Keratinocyte (primary cell): ENCODE data around the gene SCP2. TPM values are rescaled to one million over a fixed set of nuclear protein-coding genes. Genes with fewer than 3 reads are reported as not detected.

Experiments used
- DNase-seq: peaks from one replicate; pipeline ENCODE4 v3.0.0-alpha.2; 2011; ENCODE audit warnings: low read depth, missing footprints, low spot score
- FAIRE-seq: peaks from 2 replicates; lab custom pipeline; 2011; peaks lifted over from hg19 to GRCh38; lab: Jason Lieb, UNC
- H2AFZ ChIP-seq: 2 replicates; pipeline ENCODE4 v1.6.0; 2012; ENCODE audit warnings: low read length, control low read depth, inconsistent platforms; ENCODE audit not compliant: control insufficient read depth
- H3K27ac ChIP-seq: 2 replicates; pipeline ENCODE4 v1.5.1; 2011; ENCODE audit warnings: low read length; ENCODE audit not compliant: control insufficient read depth, insufficient read depth
- H3K27me3 ChIP-seq: 3 replicates; pipeline ENCODE4 v1.6.0; 2011; ENCODE audit warnings: low read length; ENCODE audit not compliant: control insufficient read depth, insufficient read depth; ENCODE audit errors: extremely low read depth
- H3K36me3 ChIP-seq, 2 experiments: 2 replicates in 1 of 2; 3 replicates in 1 of 2; pipeline ENCODE4 v1.5.1; 2011; ENCODE audit warnings: low read length in 2 of 2, mild to moderate bottlenecking in 1 of 2; ENCODE audit not compliant: control insufficient read depth in 2 of 2, insufficient read depth in 2 of 2; ENCODE audit errors: extremely low read depth in 1 of 2
- H3K4me1 ChIP-seq: 3 replicates; pipeline ENCODE4 v1.5.1; 2011; ENCODE audit warnings: low read length; ENCODE audit not compliant: control insufficient read depth, insufficient read depth; ENCODE audit errors: extremely low read depth
- H3K4me2 ChIP-seq: 3 replicates; pipeline ENCODE4 v1.6.0; 2011; ENCODE audit warnings: low read depth, low read length; ENCODE audit not compliant: control insufficient read depth, insufficient read depth; ENCODE audit errors: extremely low read depth
- H3K4me3 ChIP-seq, 3 experiments: fragments of 200-600 bp in 1 of 3; sonication (generic) in 1 of 3; 2 replicates in 2 of 3; 3 replicates in 1 of 3; pipeline ENCODE4 v1.5.1; 2011 to 2016; ENCODE audit warnings: low read length in 3 of 3, mild to moderate bottlenecking in 3 of 3, control low read depth in 2 of 3, inconsistent platforms in 1 of 3, low read depth in 1 of 3, mixed read lengths in 1 of 3, mixed run types in 1 of 3, moderate library complexity in 1 of 3; ENCODE audit not compliant: control insufficient read depth in 2 of 3, insufficient read depth in 2 of 3; ENCODE audit errors: extremely low read depth in 1 of 3
- H3K79me2 ChIP-seq: 2 replicates; pipeline ENCODE4 v1.6.0; 2012; ENCODE audit warnings: low read length; ENCODE audit not compliant: control insufficient read depth, insufficient read depth
- H3K9ac ChIP-seq: 3 replicates; pipeline ENCODE4 v1.6.0; 2011; ENCODE audit warnings: low read length; ENCODE audit not compliant: control insufficient read depth, insufficient read depth; ENCODE audit errors: extremely low read depth
- H3K9me1 ChIP-seq: 3 replicates; pipeline ENCODE4 v1.6.0; 2011; ENCODE audit warnings: low read length; ENCODE audit not compliant: control insufficient read depth, insufficient read depth; ENCODE audit errors: extremely low read depth
- H3K9me3 ChIP-seq: 2 replicates; pipeline ENCODE4 v1.5.1; 2012; ENCODE audit warnings: low read depth, low read length; ENCODE audit not compliant: control insufficient read depth
- H4K20me1 ChIP-seq: 3 replicates; pipeline ENCODE4 v1.6.0; 2011; ENCODE audit warnings: low read length; ENCODE audit not compliant: control insufficient read depth, insufficient read depth; ENCODE audit errors: extremely low read depth
- CTCF ChIP-seq, 3 experiments: IDR thresholded peaks in 1 of 3; conservative IDR thresholded peaks in 1 of 3; optimal IDR thresholded peaks in 1 of 3; 2 replicates in 2 of 3; 3 replicates in 1 of 3; pipeline versions ENCODE3 to v1.5.1; 2011; ENCODE audit warnings: low read length in 3 of 3, mild to moderate bottlenecking in 3 of 3, moderate library complexity in 2 of 3, control low read depth in 1 of 3, inconsistent platforms in 1 of 3; ENCODE audit not compliant: insufficient read depth in 2 of 3; ENCODE audit errors: extremely low read depth in 1 of 3
- EZH2 ChIP-seq: IDR thresholded peaks from one replicate; pipeline ENCODE4 v1.6.1; 2012; ENCODE audit warnings: inconsistent platforms, mild to moderate bottlenecking, low read length, moderate library complexity
- dilution Hi-C: fragments of 300-500 bp; cut with MboI; formaldehyde crosslinking; loops from one replicate; pipeline ENCODE4 v1.7.0; 2020; ENCODE audit warnings: low sequenced_read_pairs; ENCODE audit not compliant: extremely low pct_ligation_motif_present
- polyA plus RNA-seq, 5 experiments: library from polyadenylated mRNA; depleted of rRNA in 3 of 5; stranded (reverse) in 3 of 5; stranded (forward) in 1 of 5; unstranded in 1 of 5; fragments of >200 nt; gene quantifications; 1 replicate in 1 of 5; 2 replicates in 3 of 5; 3 replicates in 1 of 5; pipeline versions ENCODE4 v1.2.1 to v1.2.3, GENCODE V29; 2011 to 2012; ENCODE audit warnings: missing spikeins in 2 of 5, low read depth in 1 of 5, low replicate concordance in 1 of 5

Gene SCP2
- polyA plus RNA-seq, 1 donor (not counting 4 experiments of a cell fraction or from before 2014, with no cell fraction given) = 116 TPM

- H3K27ac ChIP-seq = no peak overlapping the region
- no peak overlapping the region for H3K4me2 ChIP-seq
- no peaks in the 10 kb centered on the region for H3K9me3 ChIP-seq
- H3K9ac ChIP-seq = no peak overlapping the region
- H3K79me2 ChIP-seq = no peaks in the 10 kb centered on the region
- no peak overlapping the region for H2AFZ ChIP-seq
- H3K36me3 ChIP-seq = no peaks in the 10 kb centered on the region
- dilution Hi-C loops = no loop called here
- peaks cover 9% of the 10 kb centered on the region for H3K4me1 ChIP-seq
- H3K9me1 ChIP-seq = no peaks in the 10 kb centered on the region
- FAIRE-seq (no peak), DNase-seq (no peak)
- TF ChIP-seq CTCF (optimal IDR thresholded peaks at IDR 0.05 in 1 of 3, IDR thresholded peaks at IDR 0.05 in 1 of 3, conservative IDR thresholded peaks at IDR 0.05 in 1 of 3; ENCODE audit: extremely low read depth in 1 of 3, insufficient read depth in 2 of 3, low read length in 3 of 3) (no peak), EZH2 (no peak)
- no peaks in the 10 kb centered on the region for H4K20me1 ChIP-seq
- H3K27me3 ChIP-seq = no peaks in the 10 kb centered on the region
- H3K4me3 ChIP-seq = no peak overlapping the region
Measured at GRCh38 chr1:52925571-52926005, 1.5 kb upstream of the SCP2 start.

GRCh38 chr1:52926864-52927211 is 238 bp upstream of the SCP2 start:
- no peaks in the 10 kb centered on the region for H3K36me3 ChIP-seq
- H3K27ac ChIP-seq = no peak overlapping the region
- H3K27me3 ChIP-seq = no peaks in the 10 kb centered on the region
- peak; percentile 34 for FAIRE-seq
- dilution Hi-C loops = no loop called here
- H3K9me1 ChIP-seq = no peaks in the 10 kb centered on the region
- no peaks in the 10 kb centered on the region for H3K79me2 ChIP-seq
- H3K9me3 ChIP-seq = no peaks in the 10 kb centered on the region
- peak overlapping the region; percentile 15 to 82 (median 81) for H3K4me3 ChIP-seq
- peaks cover 6% of the 10 kb centered on the region for H3K4me1 ChIP-seq
- H3K4me2 ChIP-seq = peak overlapping the region; percentile 94
- H3K9ac ChIP-seq = no peak overlapping the region
- no peaks in the 10 kb centered on the region for H4K20me1 ChIP-seq
- H2AFZ ChIP-seq = peak overlapping the region; percentile 96
- no peak for DNase-seq
- no peak for TF ChIP-seq CTCF (optimal IDR thresholded peaks at IDR 0.05 in 1 of 3, IDR thresholded peaks at IDR 0.05 in 1 of 3, conservative IDR thresholded peaks at IDR 0.05 in 1 of 3; ENCODE audit: extremely low read depth in 1 of 3, insufficient read depth in 2 of 3, low read length in 3 of 3)
- TF ChIP-seq EZH2 = no peak
